Dendritic cell treated with granulocyte-macrophage colony-stimulating factor and Interleukin-4, amounts not matched to agents 40 ng/mL and 50 ng/mL, for 4 days (primary cell): ENCODE results near the gene PTDSS2.
A peak's percentile ranks its signal among the peaks of the same experiment; 100 is the strongest.
"Not testable (repeated sequence)": the region's sequence is repeated elsewhere in the genome, so short reads cannot be mapped to it uniquely, and the experiment has no call there.

Experiments
- H3K27ac Mint-ChIP-seq: one replicate; pipeline ENCODE4 v1.8.0; 2022; ENCODE audit warnings: mild to moderate bottlenecking, mixed read lengths
- H3K27me3 Mint-ChIP-seq: one replicate; pipeline ENCODE4 v1.8.0; 2022; ENCODE audit warnings: mild to moderate bottlenecking, mixed read lengths
- H3K36me3 Mint-ChIP-seq: one replicate; pipeline ENCODE4 v1.8.0; 2022; ENCODE audit warnings: low read depth, mixed read lengths
- H3K4me1 Mint-ChIP-seq: one replicate; pipeline ENCODE4 v1.8.0; 2022; ENCODE audit warnings: low read depth, mixed read lengths
- H3K4me3 Mint-ChIP-seq: one replicate; pipeline ENCODE4 v1.8.0; 2022; ENCODE audit warnings: mild to moderate bottlenecking, moderate library complexity, mixed read lengths
- H3K9me3 Mint-ChIP-seq: one replicate; pipeline ENCODE4 v1.8.0; 2022; ENCODE audit warnings: mixed read lengths
- intact Hi-C: fragments of 100-400 bp; cut with micrococcal nuclease; formaldehyde crosslinking; loops from one replicate; pipeline ENCODE4 v1.15.0; 2022

PTDSS2 gene

DNA sequence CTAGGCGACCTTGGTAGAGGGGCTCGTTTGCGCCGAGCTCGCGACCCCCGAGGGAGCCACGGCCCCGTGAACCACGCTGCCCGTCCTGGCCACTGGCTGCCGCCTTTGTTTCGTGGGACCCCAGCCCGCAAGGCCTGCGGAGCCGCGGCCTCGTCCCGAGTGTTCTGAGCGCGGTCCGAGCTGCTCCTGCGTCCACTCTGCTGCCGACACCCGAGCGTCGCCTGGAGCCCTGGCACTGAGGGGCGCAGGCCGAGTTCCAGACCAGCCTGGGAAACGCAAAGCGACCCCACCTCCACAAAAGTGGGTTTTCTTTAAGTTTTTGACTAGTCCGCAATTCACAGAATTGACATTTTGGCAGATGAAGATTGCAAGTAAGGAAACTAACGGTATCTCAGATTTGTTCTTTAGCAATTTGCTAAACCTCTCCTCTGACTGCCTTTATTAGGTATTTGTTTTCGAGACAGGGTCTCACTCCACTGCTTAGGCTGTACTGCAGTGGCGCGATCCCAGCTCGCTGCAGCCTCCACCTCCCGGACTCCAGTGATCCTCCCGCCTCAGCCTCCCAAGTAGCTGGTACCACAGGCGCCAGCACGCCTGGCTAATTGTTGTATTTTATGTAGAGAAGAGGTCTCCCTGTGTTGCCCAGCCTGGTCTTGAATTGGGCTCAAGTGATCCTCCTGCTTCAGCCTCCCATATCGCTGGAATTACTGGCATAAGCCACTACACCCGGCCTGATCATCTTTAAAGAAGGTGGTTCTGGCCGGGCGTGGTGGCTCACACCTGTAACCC lies 57.8 kb downstream of the PTDSS2 start:
- Mint-ChIP-seq H3K27me3 (no peaks in the 10 kb centered on the region), H3K36me3 (peaks cover 77% of the 10 kb centered on the region), H3K4me3 (peak overlapping the region; percentile 89), H3K4me1 (peaks cover 48% of the 10 kb centered on the region), H3K27ac (peak overlapping the region; percentile 100), H3K9me3 (no peaks in the 10 kb centered on the region)
- intact Hi-C loops, result loop anchor here (1.0 to 10.0 kb wide), 3 partner anchors 60 to 303 kb away; partner anchors contain the start of genes BET1L and RIC8A

DNA sequence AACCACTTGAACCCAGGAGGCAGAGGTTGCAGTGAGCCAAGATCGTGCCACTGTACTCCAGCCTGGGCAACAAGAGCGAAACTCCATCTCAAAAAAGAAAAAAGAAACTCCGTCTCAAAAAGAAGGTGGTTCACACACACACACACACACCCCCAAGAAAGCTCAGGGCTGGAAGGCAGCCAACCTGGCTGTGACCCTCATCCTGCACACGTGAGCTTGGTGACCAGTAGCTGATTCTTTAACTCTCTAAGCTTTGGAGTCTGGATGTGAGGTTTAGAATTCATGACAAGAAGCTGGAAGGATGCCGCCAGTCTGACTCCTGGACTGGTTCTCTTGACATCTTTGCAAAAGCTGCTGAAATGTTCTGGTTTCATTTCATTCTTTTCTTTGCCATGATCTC lies 58.9 kb downstream of the PTDSS2 start:
- intact Hi-C loops, result loop anchor here (10.0 kb wide), 1 partner anchor 304 kb away; the partner anchor contains the start of genes BET1L and RIC8A
- H3K27ac Mint-ChIP-seq, result no peak overlapping the region
- H3K36me3 Mint-ChIP-seq, result peaks cover 75% of the 10 kb centered on the region
- peaks cover 57% of the 10 kb centered on the region for H3K4me1 Mint-ChIP-seq
- H3K4me3 Mint-ChIP-seq, result peak overlapping the region; percentile 20
- no peaks in the 10 kb centered on the region for H3K9me3 Mint-ChIP-seq
- no peaks in the 10 kb centered on the region for H3K27me3 Mint-ChIP-seq

DNA sequence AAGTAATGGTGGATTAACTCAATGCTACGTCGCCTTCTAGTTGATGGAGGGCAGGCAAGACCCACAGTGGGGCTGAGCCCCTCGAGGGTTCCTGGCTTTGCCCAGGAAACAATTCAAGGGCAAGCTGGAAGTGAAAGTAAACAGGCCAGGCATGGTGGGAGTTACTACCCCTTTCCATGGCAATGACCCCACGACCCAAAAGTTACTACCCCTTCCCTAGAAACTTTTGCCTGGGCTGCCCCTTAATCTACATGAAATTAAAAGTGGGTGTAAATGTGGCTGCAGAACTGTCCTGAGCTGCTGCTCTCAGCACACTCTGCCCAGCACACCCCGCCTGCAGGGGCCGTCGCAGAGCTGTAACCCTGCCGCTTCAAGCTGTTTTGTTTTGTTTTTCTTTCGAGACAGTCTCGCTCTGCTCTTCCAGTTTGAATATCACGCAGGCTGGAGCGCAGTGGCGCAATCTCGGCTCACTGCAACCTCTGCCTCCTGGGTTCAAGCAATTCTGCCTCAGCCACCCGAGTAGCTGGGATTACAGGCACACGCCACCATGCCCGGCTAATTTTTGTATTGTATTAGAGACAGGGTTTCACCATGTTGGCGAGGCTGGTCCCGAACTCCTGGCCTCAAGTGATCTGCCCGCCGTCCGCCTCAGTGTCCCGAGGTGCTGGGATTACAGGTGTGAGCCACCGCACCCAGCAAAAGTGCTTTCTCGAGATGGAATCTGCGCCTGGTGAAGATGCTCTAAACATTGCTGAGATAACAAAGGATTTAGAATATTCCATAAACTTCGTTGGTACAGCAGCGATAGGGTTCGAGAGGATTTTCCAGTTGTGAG lies 62.9 kb downstream of the PTDSS2 start:
- intact Hi-C loops, result no loop called here
- H3K27ac Mint-ChIP-seq, result peak overlapping the region; percentile 72
- no peaks in the 10 kb centered on the region for H3K27me3 Mint-ChIP-seq
- H3K4me1 Mint-ChIP-seq, result peaks cover 59% of the 10 kb centered on the region
- H3K9me3 Mint-ChIP-seq, result peaks cover 11% of the 10 kb centered on the region
- peaks cover 85% of the 10 kb centered on the region for H3K36me3 Mint-ChIP-seq
- H3K4me3 Mint-ChIP-seq, result peak overlapping the region; percentile 34

DNA sequence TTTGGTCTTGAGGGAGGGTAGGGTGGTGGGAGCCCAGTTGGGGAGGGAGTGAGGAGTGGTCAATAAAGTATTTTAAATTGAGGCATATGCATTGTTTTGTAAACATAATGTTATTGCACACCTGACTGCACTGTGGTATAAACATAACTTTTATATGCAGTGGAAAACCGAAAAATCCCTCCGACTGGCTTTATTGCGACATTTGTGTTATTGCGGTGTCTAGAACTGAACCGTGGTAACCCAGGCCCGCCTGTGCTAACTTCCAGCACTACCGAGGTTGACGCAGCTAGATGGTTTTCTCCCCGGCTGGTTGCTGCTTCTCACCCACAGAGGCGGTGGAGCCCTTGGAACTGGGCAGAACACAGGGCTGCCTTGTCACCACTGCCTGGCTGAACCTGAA lies 64.5 kb downstream of the PTDSS2 start:
- Mint-ChIP-seq H3K36me3 (peaks cover 68% of the 10 kb centered on the region), H3K9me3 (peaks cover 11% of the 10 kb centered on the region), H3K4me1 (peaks cover 57% of the 10 kb centered on the region), H3K27ac (no peak overlapping the region), H3K27me3 (no peaks in the 10 kb centered on the region), H3K4me3 (no peak overlapping the region)
- intact Hi-C loops, result no loop called here

DNA sequence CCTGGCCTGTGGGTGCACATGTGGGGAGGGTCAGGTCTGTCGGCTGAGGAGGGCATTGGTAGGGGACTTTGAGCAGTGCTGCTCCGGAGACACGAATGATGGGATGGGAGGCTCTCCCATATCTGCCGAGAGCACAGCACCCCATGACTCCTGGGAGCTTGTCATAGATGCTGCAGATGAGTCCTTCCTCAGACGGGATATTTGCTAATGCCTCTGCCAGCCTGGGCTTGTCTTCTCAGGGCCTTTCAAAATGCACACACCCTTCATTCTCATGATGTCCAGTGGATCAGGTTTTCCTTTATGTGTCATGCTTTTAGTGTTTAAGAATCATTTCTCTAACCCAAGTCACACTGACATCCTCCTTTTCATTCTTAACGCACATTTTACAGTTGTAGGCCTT lies 65.1 kb downstream of the PTDSS2 start:
- intact Hi-C loops, result no loop called here
- peak overlapping the region; percentile 50 for H3K27ac Mint-ChIP-seq
- peaks cover 11% of the 10 kb centered on the region for H3K9me3 Mint-ChIP-seq

DNA sequence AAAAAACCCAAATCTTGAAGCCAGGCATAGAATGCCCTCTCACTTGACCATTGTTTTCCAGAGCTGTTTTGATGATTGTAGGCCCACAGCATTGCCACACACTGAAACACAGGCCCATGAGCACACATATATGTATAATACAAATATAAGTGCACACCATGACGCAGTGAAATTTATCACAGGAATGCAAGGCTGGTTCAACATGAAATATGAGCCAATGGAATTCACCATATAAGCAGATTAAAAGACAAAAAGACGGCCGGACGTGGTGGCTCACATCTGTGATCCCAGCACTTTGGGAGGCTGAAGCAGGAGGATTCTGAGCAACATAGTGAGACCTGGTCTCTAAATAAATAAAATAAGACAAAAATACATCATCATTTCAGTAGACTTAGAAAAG lies 66.3 kb downstream of the PTDSS2 start:
- intact Hi-C loops, result no loop called here
- Mint-ChIP-seq H3K4me3 (no peak overlapping the region), H3K9me3 (peaks cover 11% of the 10 kb centered on the region), H3K4me1 (peaks cover 59% of the 10 kb centered on the region), H3K36me3 (peaks cover 50% of the 10 kb centered on the region), H3K27ac (no peak overlapping the region), H3K27me3 (no peaks in the 10 kb centered on the region)

More for the DNA sequence above, 65.1 kb downstream of the PTDSS2 start:
- Mint-ChIP-seq H3K36me3 (peaks cover 63% of the 10 kb centered on the region), H3K4me1 (peaks cover 53% of the 10 kb centered on the region), H3K4me3 (no peak overlapping the region), H3K27me3 (no peaks in the 10 kb centered on the region)

DNA sequence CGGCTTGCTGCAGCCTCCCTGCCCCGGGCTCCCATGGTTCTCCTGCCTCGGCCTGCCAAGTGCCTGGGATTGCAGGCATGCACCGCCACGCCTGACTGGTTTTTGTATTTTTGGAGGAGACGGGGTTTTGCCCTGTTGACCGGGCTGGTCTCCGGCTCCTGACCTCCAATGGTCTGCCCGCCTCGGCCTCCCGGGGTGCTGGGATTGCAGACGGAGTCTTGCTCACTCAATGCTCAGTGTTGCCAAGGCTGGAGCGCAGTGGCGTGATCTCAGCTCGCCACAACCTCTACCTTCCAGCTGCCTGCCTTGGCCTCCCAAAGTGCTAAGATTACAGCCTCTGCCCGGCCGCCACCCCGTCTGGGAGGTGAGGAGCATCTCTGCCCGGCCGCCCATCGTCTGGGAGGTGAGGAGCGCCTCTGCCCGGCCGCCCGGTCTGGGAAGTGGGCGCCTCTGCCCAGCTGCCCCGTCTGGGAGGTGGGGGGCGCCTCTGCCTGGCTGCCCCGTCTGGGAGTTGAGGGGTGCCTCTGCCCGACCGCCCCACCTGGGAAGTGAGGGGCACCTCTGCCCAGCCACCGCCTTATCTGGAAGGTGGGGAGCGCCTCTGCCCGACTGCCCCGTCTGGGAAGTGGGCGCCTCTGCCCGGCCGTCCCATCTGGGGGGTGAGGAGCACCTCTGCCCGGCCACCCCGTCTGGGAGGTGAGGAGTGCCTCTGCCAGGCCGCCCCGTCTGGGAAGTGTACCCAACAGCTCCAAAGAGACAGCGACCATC lies 67.0 kb downstream of the PTDSS2 start:
- H3K4me3 Mint-ChIP-seq, intact Hi-C loops, H3K27me3 Mint-ChIP-seq, H3K27ac Mint-ChIP-seq: not testable (repeated sequence)
- H3K9me3 Mint-ChIP-seq, result peaks cover 11% of the 10 kb centered on the region
- H3K4me1 Mint-ChIP-seq, result peaks cover 52% of the 10 kb centered on the region
- peaks cover 43% of the 10 kb centered on the region for H3K36me3 Mint-ChIP-seq

DNA sequence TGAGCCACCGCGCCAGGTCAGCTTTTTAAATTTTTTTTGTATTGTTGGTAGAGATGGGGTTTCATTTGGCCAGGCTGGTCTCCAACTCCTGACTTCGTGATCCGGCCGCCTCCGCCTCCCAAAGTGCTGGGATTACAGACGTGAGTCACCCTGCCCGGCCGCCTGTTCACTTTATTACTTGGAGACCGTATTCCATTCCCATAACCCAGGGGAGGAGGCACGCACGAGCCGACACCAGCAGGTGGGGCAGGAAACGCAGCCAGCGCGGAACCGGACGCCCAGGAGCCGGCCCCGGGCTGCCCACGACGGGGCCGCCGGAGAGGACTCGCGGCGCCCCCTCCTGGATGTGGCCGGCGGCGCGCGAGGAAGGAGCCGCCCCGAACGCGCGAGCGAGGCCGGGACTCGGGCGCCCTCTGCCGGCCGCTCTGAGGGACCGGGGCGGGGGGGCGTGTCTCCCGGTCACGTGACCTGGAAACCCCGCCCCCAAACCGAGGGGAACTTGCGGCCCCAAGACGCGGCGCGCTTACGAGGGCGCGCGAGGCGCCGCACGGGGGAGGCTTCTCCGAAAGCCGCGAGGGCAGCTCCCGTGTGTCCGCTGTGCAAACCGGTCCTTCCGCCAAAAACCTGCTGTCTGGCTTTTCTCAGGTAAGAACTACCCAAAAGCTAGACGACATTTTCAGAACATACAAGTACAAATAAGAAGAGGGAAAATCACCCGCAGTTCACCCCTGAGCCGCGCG lies 68.6 kb downstream of the PTDSS2 start:
- H3K36me3 Mint-ChIP-seq, result peaks cover 34% of the 10 kb centered on the region
- H3K27ac Mint-ChIP-seq, result peak overlapping the region; percentile 69
- peaks cover 11% of the 10 kb centered on the region for H3K9me3 Mint-ChIP-seq
- H3K4me1 Mint-ChIP-seq, result peaks cover 37% of the 10 kb centered on the region
- H3K27me3 Mint-ChIP-seq, result no peaks in the 10 kb centered on the region
- H3K4me3 Mint-ChIP-seq, result peak overlapping the region; percentile 64
- intact Hi-C loops, result loop anchor here (1.0 to 2.0 kb wide), 2 partner anchors 16 to 68 kb away; partner anchors contain the start of gene PTDSS2

DNA sequence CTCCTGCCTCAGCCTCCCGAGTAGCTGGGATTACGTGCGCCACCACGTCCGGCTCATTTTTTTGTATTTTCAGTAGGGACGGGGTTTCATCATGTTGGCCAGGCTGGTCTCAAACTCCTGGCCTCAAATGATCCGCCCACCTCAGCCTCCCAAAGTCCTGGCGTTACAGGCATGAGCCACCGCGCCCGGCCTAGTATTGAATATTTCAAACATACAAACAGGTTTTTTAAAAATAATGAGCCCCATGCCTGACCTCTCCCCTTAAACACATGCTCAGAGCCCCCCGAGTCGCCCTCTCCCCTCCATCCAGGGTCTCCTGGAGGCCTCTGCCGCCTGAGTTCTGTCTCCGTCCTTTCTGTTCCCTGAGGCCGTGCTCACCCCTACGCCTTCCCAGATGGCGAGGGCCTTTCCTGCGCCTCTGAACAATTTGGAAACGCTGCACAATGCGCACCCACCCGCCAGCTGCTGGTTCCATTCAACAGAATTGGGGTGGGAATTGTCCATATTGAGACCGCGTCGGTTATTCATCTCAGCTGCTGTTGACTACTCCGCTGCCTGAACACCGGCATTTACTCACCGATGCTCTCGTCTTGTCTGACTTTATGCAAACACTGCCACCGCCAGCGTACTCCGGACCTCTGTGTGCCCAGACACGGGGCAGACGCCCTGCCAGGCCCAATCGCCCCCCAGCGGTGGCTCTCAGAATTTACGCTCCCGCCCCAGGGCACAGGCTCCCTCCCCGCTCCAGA lies 70.5 kb downstream of the PTDSS2 start:
- Mint-ChIP-seq H3K36me3 (peaks cover 14% of the 10 kb centered on the region), H3K9me3 (peaks cover 11% of the 10 kb centered on the region), H3K27me3 (peaks cover 1% of the 10 kb centered on the region), H3K4me1 (peaks cover 18% of the 10 kb centered on the region), H3K27ac (no peak overlapping the region), H3K4me3 (no peak overlapping the region)
- intact Hi-C loops, result no loop called here

DNA sequence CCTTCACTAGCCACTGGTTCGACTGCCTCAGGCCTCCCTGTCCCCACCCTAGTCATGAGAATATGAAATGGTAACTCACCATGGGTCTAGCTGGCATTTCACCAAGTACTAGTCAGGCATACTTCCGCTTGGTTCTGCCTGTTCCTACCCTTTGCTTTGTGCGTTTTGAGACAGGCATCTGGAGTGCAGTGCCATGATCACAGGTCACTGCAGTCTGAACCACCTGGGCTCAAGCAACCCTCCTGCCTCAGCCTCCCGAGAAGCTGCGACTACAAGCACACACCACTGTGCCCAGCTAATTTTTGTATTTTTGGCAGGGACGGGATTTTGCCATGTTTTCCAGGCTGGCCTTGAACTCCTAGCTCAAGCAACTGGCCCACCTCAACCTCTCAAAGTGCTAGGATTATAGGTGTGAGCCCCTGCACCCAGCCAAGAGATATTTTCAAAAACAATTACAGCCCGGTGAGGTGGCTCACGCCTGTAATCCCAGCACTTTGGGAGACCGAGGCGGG lies 71.2 kb downstream of the PTDSS2 start:
- intact Hi-C loops, result no loop called here
- peaks cover 18% of the 10 kb centered on the region for H3K4me1 Mint-ChIP-seq
- peaks cover 6% of the 10 kb centered on the region for H3K9me3 Mint-ChIP-seq
- H3K27ac Mint-ChIP-seq, result no peak overlapping the region
- H3K27me3 Mint-ChIP-seq, result peaks cover 3% of the 10 kb centered on the region
- H3K36me3 Mint-ChIP-seq, result peaks cover 8% of the 10 kb centered on the region
- H3K4me3 Mint-ChIP-seq, result no peak overlapping the region

DNA sequence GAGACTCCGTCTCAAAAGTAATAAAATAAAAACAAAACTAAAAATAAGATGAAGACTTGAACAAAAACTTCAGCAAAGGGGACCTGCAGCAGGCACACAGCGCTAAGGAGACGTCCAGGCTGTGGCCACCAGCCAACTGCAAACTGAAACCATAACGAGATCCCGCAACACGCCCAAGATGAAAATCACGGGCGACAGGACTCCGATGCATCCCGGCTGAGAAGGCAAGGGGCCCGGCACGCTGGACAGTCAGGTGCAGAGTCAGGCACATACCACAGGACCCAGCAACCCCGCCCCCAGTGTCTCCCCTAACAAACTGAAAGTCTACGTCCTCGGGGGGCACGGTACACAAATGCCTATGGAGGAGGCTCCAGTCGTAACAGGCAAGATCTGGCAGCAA lies 76.1 kb downstream of the PTDSS2 start:
- no peak overlapping the region for H3K4me3 Mint-ChIP-seq
- no peak overlapping the region for H3K27ac Mint-ChIP-seq
- no peaks in the 10 kb centered on the region for H3K9me3 Mint-ChIP-seq
- intact Hi-C loops, result no loop called here
- H3K36me3 Mint-ChIP-seq, result peaks cover 7% of the 10 kb centered on the region
- H3K27me3 Mint-ChIP-seq, result peaks cover 3% of the 10 kb centered on the region
- H3K4me1 Mint-ChIP-seq, result no peaks in the 10 kb centered on the region

DNA sequence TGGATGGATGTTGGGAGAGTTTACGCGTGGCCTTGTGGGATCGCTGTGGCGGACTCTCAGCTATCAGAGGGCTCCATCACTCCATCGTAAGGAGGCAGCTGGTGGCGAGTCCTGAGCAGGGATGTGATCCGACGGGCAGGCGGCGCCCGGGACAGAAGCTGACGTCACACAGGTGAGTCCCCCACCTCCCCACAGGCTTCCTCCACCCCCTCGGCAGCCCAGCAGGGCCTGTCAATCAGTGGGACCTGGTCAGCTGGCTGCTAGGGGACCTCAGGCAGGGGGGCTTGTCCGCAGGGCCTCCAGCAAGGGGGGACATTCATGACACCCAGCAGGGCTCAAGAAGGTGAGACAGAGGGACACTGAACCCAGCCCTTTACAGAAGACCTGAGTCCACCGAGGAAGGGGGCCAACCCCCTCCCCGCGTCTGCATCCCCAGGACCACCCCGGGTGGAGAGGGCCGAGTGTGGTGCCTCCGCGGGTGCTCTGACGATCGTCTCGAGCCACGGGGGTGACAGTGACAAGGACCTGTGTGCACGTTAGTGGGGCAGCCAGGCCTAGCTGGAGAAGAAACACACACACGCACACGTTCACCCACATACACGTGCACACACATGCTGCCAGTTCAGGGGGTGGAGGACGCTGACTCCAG lies 78.2 kb downstream of the PTDSS2 start:
- H3K4me1 Mint-ChIP-seq, result no peaks in the 10 kb centered on the region
- H3K4me3 Mint-ChIP-seq, result no peak overlapping the region
- H3K27ac Mint-ChIP-seq, result no peak overlapping the region
- intact Hi-C loops, result no loop called here
- H3K9me3 Mint-ChIP-seq, result no peaks in the 10 kb centered on the region
- H3K27me3 Mint-ChIP-seq, result peaks cover 3% of the 10 kb centered on the region
- H3K36me3 Mint-ChIP-seq, result peaks cover 27% of the 10 kb centered on the region
